Femur (tissue), 1 donor: ENCODE data around the gene RAI2.

Source experiments
- DNase-seq: peaks from one replicate; pipeline ENCODE4 v3.0.0-alpha.2; 2017

The RAI2 gene

GRCh38 chrX:17860811-17861488 lies at the start of gene RAI2:
Gene RAI2 (minus strand): TSS chrX:17861298. CDS start chrX:17802010, 59,288 bp downstream.
- peak; percentile 38 for DNase-seq

GRCh38 chrX:17888421-17888820 lies 27.3 kb upstream of the RAI2 start:
- DNase-seq = no peak

GRCh38 chrX:17882680-17883079 lies 21.6 kb upstream of the RAI2 start:
- no peak for DNase-seq

GRCh38 chrX:17878028-17878670 lies 17.1 kb upstream of the RAI2 start:
- DNase-seq = no peak

GRCh38 chrX:17876135-17876534 lies 15.0 kb upstream of the RAI2 start:
- no peak for DNase-seq

GRCh38 chrX:17869580-17869979 lies 8.5 kb upstream of the RAI2 start:
- no peak for DNase-seq

- DNase-seq = no peak
These were observed 452 bp upstream of the RAI2 start for GRCh38 chrX:17861489-17862011.

- DNase-seq = no peak
These were observed 818 bp downstream of the RAI2 start for GRCh38 chrX:17860179-17860780.

GRCh38 chrX:17859609-17860178 lies 1.4 kb downstream of the RAI2 start:
- no peak for DNase-seq

- DNase-seq = no peak
These were observed 6.6 kb downstream of the RAI2 start for GRCh38 chrX:17854531-17854930.

GRCh38 chrX:17854069-17854468 lies 7.0 kb downstream of the RAI2 start:
- DNase-seq = no peak

GRCh38 chrX:17851874-17852273 lies 9.2 kb downstream of the RAI2 start:
- DNase-seq = no peak

- DNase-seq = no peak
These were observed 12.4 kb downstream of the RAI2 start for GRCh38 chrX:17848545-17849265.

GRCh38 chrX:17846045-17846444 lies 15.1 kb downstream of the RAI2 start:
- DNase-seq = no peak

- DNase-seq = no peak
These were observed 16.9 kb downstream of the RAI2 start for GRCh38 chrX:17844236-17844635.

GRCh38 chrX:17842769-17843525 lies 18.2 kb downstream of the RAI2 start:
- DNase-seq = no peak

GRCh38 chrX:17839269-17839668 lies 21.8 kb downstream of the RAI2 start:
- DNase-seq = no peak

- no peak for DNase-seq
These were observed 24.3 kb downstream of the RAI2 start for GRCh38 chrX:17836830-17837229.

GRCh38 chrX:17833954-17834353 lies 27.1 kb downstream of the RAI2 start:
- no peak for DNase-seq

GRCh38 chrX:17831255-17831654 lies 29.8 kb downstream of the RAI2 start:
- no peak for DNase-seq

GRCh38 chrX:17830211-17830610 lies 30.9 kb downstream of the RAI2 start:
- no peak for DNase-seq

- no peak for DNase-seq
These were observed 31.5 kb downstream of the RAI2 start for GRCh38 chrX:17829566-17829965.
